ENCODE measurements around the gene N4BP2L2.

Gene N4BP2L2

GRCh38 chr13:32455594-32455903 is 83.0 kb downstream of the N4BP2L2 start:
- no peak for DNase-seq

GRCh38 chr13:32454886-32455593 is 83.6 kb downstream of the N4BP2L2 start:
- DNase-seq = no peak

GRCh38 chr13:32453981-32454380 is 84.6 kb downstream of the N4BP2L2 start:
- no peak for DNase-seq

- DNase-seq = no peak
Observed at GRCh38 chr13:32448972-32449371, 89.6 kb downstream of the N4BP2L2 start.

- DNase-seq = no peak
Observed at GRCh38 chr13:32447894-32448623, 90.5 kb downstream of the N4BP2L2 start.

- DNase-seq = no peak
Observed at GRCh38 chr13:32446773-32447465, 91.7 kb downstream of the N4BP2L2 start.

GRCh38 chr13:32446220-32446619 is 92.4 kb downstream of the N4BP2L2 start:
- no peak for DNase-seq

GRCh38 chr13:32445461-32445860 is 93.1 kb downstream of the N4BP2L2 start:
- DNase-seq = no peak

- DNase-seq = no peak
Observed at GRCh38 chr13:32443111-32443510, 95.5 kb downstream of the N4BP2L2 start.

- no peak for DNase-seq
Observed at GRCh38 chr13:32438871-32439270, 99.7 kb downstream of the N4BP2L2 start.

- no peak for DNase-seq
Observed at GRCh38 chr13:32432856-32433255, 105.7 kb downstream of the N4BP2L2 start.

GRCh38 chr13:32431361-32431760 is 107.2 kb downstream of the N4BP2L2 start:
- DNase-seq = no peak

- DNase-seq = no peak
Observed at GRCh38 chr13:32430018-32430747, 108.4 kb downstream of the N4BP2L2 start.

- DNase-seq = no peak
Observed at GRCh38 chr13:32429433-32429909, 109.1 kb downstream of the N4BP2L2 start.

- DNase-seq = no peak
Observed at GRCh38 chr13:32428581-32429432, 109.8 kb downstream of the N4BP2L2 start.

- DNase-seq = no peak
Observed at GRCh38 chr13:32427852-32428580, 110.6 kb downstream of the N4BP2L2 start, which contains the start of gene N4BP2L1. N4BP2L1 (minus strand) TSS chr13:32428130; CDS start chr13:32428082, 48 bp downstream.

- no peak for DNase-seq
Observed at GRCh38 chr13:32426990-32427851, 111.4 kb downstream of the N4BP2L2 start.

GRCh38 chr13:32426191-32426989 is 112.2 kb downstream of the N4BP2L2 start:
- no peak for DNase-seq

GRCh38 chr13:32425158-32425557 is 113.4 kb downstream of the N4BP2L2 start:
- no peak for DNase-seq
